Right lobe of liver (tissue), 6 donors: Measurements from ENCODE around the gene UBXN1. TPM values are rescaled to one million over a fixed set of nuclear protein-coding genes. Genes with fewer than 3 reads are reported as not detected.

Source experiments
- ATAC-seq, 4 donors: fragments of 200-7000 bp; cut with Tn5 transposase; one replicate each; pipeline ENCODE4 v1.9.1; 2020; ENCODE audit warnings: mild to moderate bottlenecking in 4 of 4, moderate library complexity in 4 of 4
- DNase-seq, 3 donors: peaks; one replicate each; pipeline ENCODE4 v3.0.0-alpha.2; 2020
- H3K27ac ChIP-seq, 3 donors: fragments of 200-600 bp; one replicate each; pipeline ENCODE4 v1.8.0; 2022
- H3K27me3 ChIP-seq, 2 donors: fragments of 200-600 bp; one replicate each; pipeline ENCODE4 v1.8.0; 2022
- H3K36me3 ChIP-seq, 4 donors: fragments of 200-600 bp; sonication (generic) in 1 of 4; one replicate each; pipeline versions ENCODE4 v1.5.1 to v1.8.0; 2017 to 2022; ENCODE audit warnings: control low read depth in 1 of 4
- H3K4me1 ChIP-seq, 4 donors: fragments of 200-600 bp; sonication (generic) in 1 of 4; one replicate each; pipeline versions ENCODE4 v1.5.1 to v1.8.0; 2017 to 2022; ENCODE audit warnings: control low read depth in 1 of 4
- H3K4me3 ChIP-seq, 3 donors: fragments of 200-600 bp; one replicate each; pipeline ENCODE4 v1.8.0; 2022
- H3K9me3 ChIP-seq, 4 donors: fragments of 200-600 bp; sonication (generic) in 1 of 4; one replicate each; pipeline versions ENCODE4 v1.5.1 to v1.8.0; 2017 to 2022; ENCODE audit warnings: control low read depth in 1 of 4
- POLR2A ChIP-seq: fragments of 450-650 bp; IDR thresholded peaks from one replicate; pipeline ENCODE4 v1.6.1; 2017; ENCODE audit warnings: antibody characterized with exemption, mild to moderate bottlenecking
- WGBS: methylation state at CpG from one replicate; pipeline ENCODE4 v1.1.6; 2018; ENCODE audit warnings: low coverage, low lambda C conversion rate; ENCODE audit not compliant: insufficient coverage; ENCODE audit errors: missing lambda C conversion rate; 5-methylcytosine and 5-hydroxymethylcytosine counted together
- intact Hi-C, 2 donors: fragments of 100-400 bp; cut with DNase I; formaldehyde crosslinking; loops; one replicate each; pipeline versions ENCODE4 v1.11.2 to v1.14.1; 2022
- total RNA-seq, 6 experiments: library from RNA; depleted of rRNA in 2 of 6; stranded (reverse); fragments of >200 nt in 2 of 6; fragmentation: NEBNext Ultra II Directional in 3 of 6; extraction: Animal tissue kit (Norgen Biotek cat#: 25700) in 3 of 6; gene quantifications; one replicate each; pipeline versions ENCODE4 v1.1.0 to v1.2.4, GENCODE V29; 2016 to 2023
- TF ChIP-seq, protein P1 (sequence below), 4 donors: fragments of 200-600 bp in 3 of 4; fragments of 450-650 bp in 1 of 4; IDR thresholded peaks; one replicate each; pipeline versions ENCODE4 v1.5.1 to v1.8.0; 2016 to 2022; ENCODE audit warnings: antibody characterized with exemption in 4 of 4, mild to moderate bottlenecking in 2 of 4
- donor health status: DM: no; HTN: yes; CAD: no.
- donor health status: DM: no; HTN: no; CAD: no.
- donor health status: DM: no; HTN: no; CAD: no.
- donor health status: DM: no; HTN: yes; CAD: no.
- donor health status: DM: no; HTN: yes; CAD: no.

Gene UBXN1
- total RNA-seq, 6 experiments from 2014 or later: 24.7 to 41.9 (median 28.0) TPM

- no peak overlapping the region for H3K27ac ChIP-seq
- WGBS: 76% methylated on average over 6 of the region's 7 CpGs
- TF ChIP-seq, protein P1, sequence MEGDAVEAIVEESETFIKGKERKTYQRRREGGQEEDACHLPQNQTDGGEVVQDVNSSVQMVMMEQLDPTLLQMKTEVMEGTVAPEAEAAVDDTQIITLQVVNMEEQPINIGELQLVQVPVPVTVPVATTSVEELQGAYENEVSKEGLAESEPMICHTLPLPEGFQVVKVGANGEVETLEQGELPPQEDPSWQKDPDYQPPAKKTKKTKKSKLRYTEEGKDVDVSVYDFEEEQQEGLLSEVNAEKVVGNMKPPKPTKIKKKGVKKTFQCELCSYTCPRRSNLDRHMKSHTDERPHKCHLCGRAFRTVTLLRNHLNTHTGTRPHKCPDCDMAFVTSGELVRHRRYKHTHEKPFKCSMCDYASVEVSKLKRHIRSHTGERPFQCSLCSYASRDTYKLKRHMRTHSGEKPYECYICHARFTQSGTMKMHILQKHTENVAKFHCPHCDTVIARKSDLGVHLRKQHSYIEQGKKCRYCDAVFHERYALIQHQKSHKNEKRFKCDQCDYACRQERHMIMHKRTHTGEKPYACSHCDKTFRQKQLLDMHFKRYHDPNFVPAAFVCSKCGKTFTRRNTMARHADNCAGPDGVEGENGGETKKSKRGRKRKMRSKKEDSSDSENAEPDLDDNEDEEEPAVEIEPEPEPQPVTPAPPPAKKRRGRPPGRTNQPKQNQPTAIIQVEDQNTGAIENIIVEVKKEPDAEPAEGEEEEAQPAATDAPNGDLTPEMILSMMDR (IDR thresholded peaks at IDR 0.05): no peak
- no peak for TF ChIP-seq POLR2A
Measured at GRCh38 chr11:62721994-62722393, 43.1 kb upstream of the UBXN1 start.

GRCh38 chr11:62719302-62719978, 40.6 kb upstream of the UBXN1 start:
- H3K27me3 ChIP-seq: no peaks in the 10 kb centered on the region
- ATAC-seq (no peak), DNase-seq (no peak)
- peaks cover 12 to 97% (median 72%) of the 10 kb centered on the region in 4 donors for H3K36me3 ChIP-seq
- WGBS: 68% methylated on average over 2 of the region's 2 CpGs
- no peak for TF ChIP-seq POLR2A
- TF ChIP-seq, protein P1 (IDR thresholded peaks at IDR 0.05): no peak
- H3K4me3 ChIP-seq: no peak overlapping the region
- H3K27ac ChIP-seq: no peak overlapping the region
- peaks cover 0 to 13% (median 3%) of the 10 kb centered on the region in 4 donors for H3K4me1 ChIP-seq
- H3K9me3 ChIP-seq: no peaks in the 10 kb centered on the region
- intact Hi-C loops: no loop called here

More at GRCh38 chr11:62721994-62722393, 43.1 kb upstream of the UBXN1 start:
- H3K36me3 ChIP-seq: peaks cover 12 to 72% (median 56%) of the 10 kb centered on the region in 4 donors
- H3K4me1 ChIP-seq: peaks cover 0 to 14% (median 5%) of the 10 kb centered on the region in 4 donors
- no peak for DNase-seq
- intact Hi-C loops: no loop called here
- no peak for ATAC-seq
- H3K4me3 ChIP-seq: no peak overlapping the region
- H3K27me3 ChIP-seq: no peaks in the 10 kb centered on the region
- no peaks in the 10 kb centered on the region for H3K9me3 ChIP-seq

- Histone ChIP-seq H3K9me3 (no peaks in the 10 kb centered on the region), H3K4me3 (no peak overlapping the region), H3K36me3 (peaks cover 0 to 83% (median 56%) of the 10 kb centered on the region in 4 donors), H3K27me3 (no peaks in the 10 kb centered on the region), H3K4me1 (peaks cover 0 to 34% (median 14%) of the 10 kb centered on the region in 4 donors), H3K27ac (no peak overlapping the region)
- no peak for ATAC-seq
- intact Hi-C loops: no loop called here
- 87% methylated on average over 9 of the region's 11 CpGs for WGBS
- TF ChIP-seq POLR2A: no peak
- TF ChIP-seq, protein P1 (IDR thresholded peaks at IDR 0.05): no peak
- no peak for DNase-seq
Measured at GRCh38 chr11:62716816-62717215, 37.9 kb upstream of the UBXN1 start.

- Histone ChIP-seq H3K4me3 (no peak overlapping the region), H3K27me3 (no peaks in the 10 kb centered on the region), H3K4me1 (peaks cover 0 to 39% (median 16%) of the 10 kb centered on the region in 4 donors), H3K27ac (no peak overlapping the region), H3K9me3 (no peaks in the 10 kb centered on the region), H3K36me3 (peaks cover 0 to 83% (median 51%) of the 10 kb centered on the region in 4 donors)
- intact Hi-C loops: no loop called here
- DNase-seq (no peak), ATAC-seq (no peak)
- 80% methylated on average over 5 of the region's 5 CpGs for WGBS
- no peak for TF ChIP-seq POLR2A
- TF ChIP-seq, protein P1 (IDR thresholded peaks at IDR 0.05): no peak
Measured at GRCh38 chr11:62716206-62716605, 37.3 kb upstream of the UBXN1 start.
